Upper lobe of left lung (tissue), 6 donors: ENCODE data around the gene AFAP1L2. TPM values are rescaled to one million over a fixed set of nuclear protein-coding genes. Genes with fewer than 3 reads are reported as not detected.

Source experiments
- ATAC-seq, 2 donors: fragments of 200-7000 bp; cut with Tn5 transposase; one replicate each; pipeline ENCODE4 v1.9.1; 2022; ENCODE audit warnings: mild to moderate bottlenecking in 2 of 2, moderate library complexity in 2 of 2; ENCODE audit not compliant: low FRiP score in 2 of 2
- DNase-seq, 2 donors: peaks; one replicate each; pipeline ENCODE4 v3.0.0-alpha.2; 2019 to 2020
- H3K27ac ChIP-seq, 4 donors: fragments of 200-600 bp; sonication (generic); one replicate each; pipeline ENCODE4 v1.5.1; 2016 to 2019
- H3K27me3 ChIP-seq, 4 donors: fragments of 200-600 bp; sonication (generic); one replicate each; pipeline ENCODE4 v1.5.1; 2017 to 2019
- H3K36me3 ChIP-seq, 4 donors: fragments of 200-600 bp; sonication (generic); one replicate each; pipeline ENCODE4 v1.5.1; 2016 to 2019
- H3K4me1 ChIP-seq, 4 donors: fragments of 200-600 bp; sonication (generic); one replicate each; pipeline ENCODE4 v1.5.1; 2018 to 2019
- H3K4me3 ChIP-seq, 4 donors: fragments of 200-600 bp; sonication (generic); one replicate each; pipeline ENCODE4 v1.5.1; 2017 to 2019; ENCODE audit warnings: mild to moderate bottlenecking in 2 of 4, moderate library complexity in 1 of 4
- H3K9me3 ChIP-seq, 4 donors: fragments of 200-600 bp; sonication (generic); one replicate each; pipeline ENCODE4 v1.5.1; 2018 to 2019
- CTCF ChIP-seq, 6 experiments: fragments of 450-650 bp in 4 of 6; fragments of 200-600 bp in 2 of 6; sonication (generic) in 2 of 6; IDR thresholded peaks; one replicate each; pipeline ENCODE4 v1.5.1; 2016 to 2019; ENCODE audit warnings: antibody characterized with exemption in 6 of 6
- EP300 ChIP-seq, 4 donors: sonication (generic); formaldehyde crosslinking; IDR thresholded peaks; one replicate each; pipeline ENCODE4 v1.5.1; 2017; ENCODE audit warnings: antibody characterized with exemption in 4 of 4, control low read depth in 2 of 4
- POLR2A ChIP-seq, 4 donors: fragments of 450-650 bp; IDR thresholded peaks; one replicate each; pipeline ENCODE4 v1.5.1; 2016 to 2017; ENCODE audit warnings: antibody characterized with exemption in 4 of 4, mild to moderate bottlenecking in 2 of 4
- POLR2AphosphoS5 ChIP-seq, 2 donors: sonication (generic); formaldehyde crosslinking; IDR thresholded peaks; one replicate each; pipeline ENCODE4 v1.5.1; 2017; ENCODE audit warnings: antibody characterized with exemption in 2 of 2
- WGBS, 2 donors: methylation state at CpG; one replicate each; pipeline ENCODE4 v1.1.5; 2017 to 2018; 5-methylcytosine and 5-hydroxymethylcytosine counted together
- total RNA-seq, 6 donors: library from RNA; depleted of rRNA in 4 of 6; stranded (reverse); fragments of >200 nt in 4 of 6; gene quantifications; one replicate each; pipeline versions ENCODE4 v1.1.0 to v1.2.1, GENCODE V29; 2016 to 2021
- donor health status: DM: no; HTN: no; CAD: no; lungs with moderate emphysema.
- donor health status: DM: no; HTN: yes; CAD: no; lungs with severe emphysema.

AFAP1L2 gene
- total RNA-seq, 6 donors from 2014 or later, result 2.3 to 9.6 (median 3.4) TPM

GRCh38 chr10:114362826-114363355 is 41.4 kb downstream of the AFAP1L2 start:
- Histone ChIP-seq H3K4me1 (no peaks in the 10 kb centered on the region), H3K36me3 (no peaks in the 10 kb centered on the region), H3K27me3 (no peaks in the 10 kb centered on the region), H3K27ac (no peak overlapping the region), H3K4me3 (no peak overlapping the region), H3K9me3 (no peaks in the 10 kb centered on the region)
- no peak for ATAC-seq
- peak in 1 of 2 donors; percentile 65 for DNase-seq
- WGBS, 2 donors, result 86 to 90% methylated on average over 15 of the region's 16 CpGs
- no peak for TF ChIP-seq EP300 (IDR thresholded peaks at IDR 0.05)
- TF ChIP-seq CTCF (IDR thresholded peaks at IDR 0.05), result no peak
- TF ChIP-seq POLR2AphosphoS5 (IDR thresholded peaks at IDR 0.05), result no peak
- no peak for TF ChIP-seq POLR2A (IDR thresholded peaks at IDR 0.05)

GRCh38 chr10:114359953-114360345 is 44.4 kb downstream of the AFAP1L2 start:
- no peaks in the 10 kb centered on the region for H3K9me3 ChIP-seq
- ATAC-seq (no peak), DNase-seq (no peak)
- H3K4me1 ChIP-seq, result peaks cover 0 to 12% (median 10%) of the 10 kb centered on the region in 4 donors
- WGBS, 2 donors, result 91 to 94% methylated on average over 2 of the region's 2 CpGs
- H3K4me3 ChIP-seq, result no peak overlapping the region
- H3K27me3 ChIP-seq, result no peaks in the 10 kb centered on the region
- H3K36me3 ChIP-seq, result no peaks in the 10 kb centered on the region
- no peak for TF ChIP-seq POLR2A (IDR thresholded peaks at IDR 0.05)
- TF ChIP-seq EP300 (IDR thresholded peaks at IDR 0.05), result no peak
- TF ChIP-seq CTCF (IDR thresholded peaks at IDR 0.05), result no peak
- TF ChIP-seq POLR2AphosphoS5 (IDR thresholded peaks at IDR 0.05), result no peak
- H3K27ac ChIP-seq, result no peak overlapping the region

- Histone ChIP-seq H3K27ac (no peak overlapping the region), H3K4me1 (peaks cover 0 to 12% (median 10%) of the 10 kb centered on the region in 4 donors), H3K36me3 (no peaks in the 10 kb centered on the region), H3K9me3 (no peaks in the 10 kb centered on the region), H3K4me3 (no peak overlapping the region), H3K27me3 (no peaks in the 10 kb centered on the region)
- DNase-seq (no peak), ATAC-seq (no peak)
- TF ChIP-seq POLR2AphosphoS5 (IDR thresholded peaks at IDR 0.05) (no peak), CTCF (IDR thresholded peaks at IDR 0.05) (no peak), EP300 (IDR thresholded peaks at IDR 0.05) (no peak), POLR2A (IDR thresholded peaks at IDR 0.05) (no peak)
- WGBS, 2 donors, result 90 to 95% methylated on average over 3 of the region's 3 CpGs
Observed at GRCh38 chr10:114359041-114359952, 45.0 kb downstream of the AFAP1L2 start.

GRCh38 chr10:114357515-114357996 is 46.7 kb downstream of the AFAP1L2 start:
- H3K9me3 ChIP-seq, result no peaks in the 10 kb centered on the region
- no peaks in the 10 kb centered on the region for H3K27me3 ChIP-seq
- H3K36me3 ChIP-seq, result no peaks in the 10 kb centered on the region
- H3K27ac ChIP-seq, result no peak overlapping the region
- H3K4me1 ChIP-seq, result peaks cover 0 to 12% (median 10%) of the 10 kb centered on the region in 4 donors
- no peak for TF ChIP-seq EP300 (IDR thresholded peaks at IDR 0.05)
- no peak for TF ChIP-seq POLR2A (IDR thresholded peaks at IDR 0.05)
- no peak for TF ChIP-seq CTCF (IDR thresholded peaks at IDR 0.05)
- TF ChIP-seq POLR2AphosphoS5 (IDR thresholded peaks at IDR 0.05), result no peak
- DNase-seq (no peak), ATAC-seq (no peak)
- 62 to 63% methylated on average over 2 of the region's 2 CpGs for WGBS, 2 donors
- no peak overlapping the region for H3K4me3 ChIP-seq
